Thyroid gland (tissue), 4 donors: ENCODE measurements around the gene RIPOR1.

Source experiments
- POLR2A ChIP-seq, 2 donors: fragments of 450-650 bp; IDR thresholded peaks; one replicate each; pipeline ENCODE4 v1.6.1; 2017; ENCODE audit warnings: antibody characterized with exemption in 2 of 2, mild to moderate bottlenecking in 2 of 2, moderate library complexity in 1 of 2
- TF ChIP-seq, protein P1 (sequence below), 6 experiments: fragments of 200-600 bp in 3 of 6; fragments of 450-650 bp in 3 of 6; sonication (generic) in 3 of 6; IDR thresholded peaks; one replicate each; pipeline ENCODE4 v1.5.1; 2016 to 2019; ENCODE audit warnings: antibody characterized with exemption in 6 of 6, mild to moderate bottlenecking in 2 of 6, inconsistent platforms in 1 of 6, moderate library complexity in 1 of 6

DNA sequence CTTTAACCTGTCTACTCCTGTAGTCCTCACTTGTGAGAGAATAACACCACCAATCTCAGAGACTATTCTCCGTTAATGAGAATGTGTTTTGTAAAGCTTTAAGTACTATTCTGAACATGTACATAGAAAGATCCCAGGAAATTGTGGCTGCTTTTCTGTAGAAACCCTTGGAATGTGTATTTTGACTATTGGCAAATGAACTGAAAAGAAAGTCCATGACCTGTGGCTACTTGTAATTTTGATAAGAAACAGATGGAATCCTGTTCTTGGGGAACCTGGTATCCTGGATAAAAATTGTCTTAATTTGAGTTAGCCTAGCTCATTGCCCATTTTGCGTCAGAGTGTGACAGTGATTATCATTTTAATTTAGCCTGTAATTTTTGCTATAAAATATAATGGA, 42.8 kb downstream of the RIPOR1 start:
- TF ChIP-seq, protein P1, sequence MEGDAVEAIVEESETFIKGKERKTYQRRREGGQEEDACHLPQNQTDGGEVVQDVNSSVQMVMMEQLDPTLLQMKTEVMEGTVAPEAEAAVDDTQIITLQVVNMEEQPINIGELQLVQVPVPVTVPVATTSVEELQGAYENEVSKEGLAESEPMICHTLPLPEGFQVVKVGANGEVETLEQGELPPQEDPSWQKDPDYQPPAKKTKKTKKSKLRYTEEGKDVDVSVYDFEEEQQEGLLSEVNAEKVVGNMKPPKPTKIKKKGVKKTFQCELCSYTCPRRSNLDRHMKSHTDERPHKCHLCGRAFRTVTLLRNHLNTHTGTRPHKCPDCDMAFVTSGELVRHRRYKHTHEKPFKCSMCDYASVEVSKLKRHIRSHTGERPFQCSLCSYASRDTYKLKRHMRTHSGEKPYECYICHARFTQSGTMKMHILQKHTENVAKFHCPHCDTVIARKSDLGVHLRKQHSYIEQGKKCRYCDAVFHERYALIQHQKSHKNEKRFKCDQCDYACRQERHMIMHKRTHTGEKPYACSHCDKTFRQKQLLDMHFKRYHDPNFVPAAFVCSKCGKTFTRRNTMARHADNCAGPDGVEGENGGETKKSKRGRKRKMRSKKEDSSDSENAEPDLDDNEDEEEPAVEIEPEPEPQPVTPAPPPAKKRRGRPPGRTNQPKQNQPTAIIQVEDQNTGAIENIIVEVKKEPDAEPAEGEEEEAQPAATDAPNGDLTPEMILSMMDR (IDR thresholded peaks at IDR 0.05), result no peak
- no peak for TF ChIP-seq POLR2A (IDR thresholded peaks at IDR 0.05)
